K562 treated with DMSO at 1 percent for 12 hours (cell line): ENCODE measurements around the gene SNX14. TPM values are rescaled to one million over a fixed set of nuclear protein-coding genes. Genes with fewer than 3 reads are reported as not detected.

Source experiments
- total RNA-seq: library from RNA; unstranded; fragments of 300-600 nt; gene quantifications from 2 replicates; pipeline ENCODE4 v1.2.3, GENCODE V29; 2022; ENCODE audit not compliant: insufficient read depth

Gene SNX14, protein sequence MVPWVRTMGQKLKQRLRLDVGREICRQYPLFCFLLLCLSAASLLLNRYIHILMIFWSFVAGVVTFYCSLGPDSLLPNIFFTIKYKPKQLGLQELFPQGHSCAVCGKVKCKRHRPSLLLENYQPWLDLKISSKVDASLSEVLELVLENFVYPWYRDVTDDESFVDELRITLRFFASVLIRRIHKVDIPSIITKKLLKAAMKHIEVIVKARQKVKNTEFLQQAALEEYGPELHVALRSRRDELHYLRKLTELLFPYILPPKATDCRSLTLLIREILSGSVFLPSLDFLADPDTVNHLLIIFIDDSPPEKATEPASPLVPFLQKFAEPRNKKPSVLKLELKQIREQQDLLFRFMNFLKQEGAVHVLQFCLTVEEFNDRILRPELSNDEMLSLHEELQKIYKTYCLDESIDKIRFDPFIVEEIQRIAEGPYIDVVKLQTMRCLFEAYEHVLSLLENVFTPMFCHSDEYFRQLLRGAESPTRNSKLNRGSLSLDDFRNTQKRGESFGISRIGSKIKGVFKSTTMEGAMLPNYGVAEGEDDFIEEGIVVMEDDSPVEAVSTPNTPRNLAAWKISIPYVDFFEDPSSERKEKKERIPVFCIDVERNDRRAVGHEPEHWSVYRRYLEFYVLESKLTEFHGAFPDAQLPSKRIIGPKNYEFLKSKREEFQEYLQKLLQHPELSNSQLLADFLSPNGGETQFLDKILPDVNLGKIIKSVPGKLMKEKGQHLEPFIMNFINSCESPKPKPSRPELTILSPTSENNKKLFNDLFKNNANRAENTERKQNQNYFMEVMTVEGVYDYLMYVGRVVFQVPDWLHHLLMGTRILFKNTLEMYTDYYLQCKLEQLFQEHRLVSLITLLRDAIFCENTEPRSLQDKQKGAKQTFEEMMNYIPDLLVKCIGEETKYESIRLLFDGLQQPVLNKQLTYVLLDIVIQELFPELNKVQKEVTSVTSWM
- total RNA-seq = 63.1 and 66.8 TPM in 2 replicates

DNA sequence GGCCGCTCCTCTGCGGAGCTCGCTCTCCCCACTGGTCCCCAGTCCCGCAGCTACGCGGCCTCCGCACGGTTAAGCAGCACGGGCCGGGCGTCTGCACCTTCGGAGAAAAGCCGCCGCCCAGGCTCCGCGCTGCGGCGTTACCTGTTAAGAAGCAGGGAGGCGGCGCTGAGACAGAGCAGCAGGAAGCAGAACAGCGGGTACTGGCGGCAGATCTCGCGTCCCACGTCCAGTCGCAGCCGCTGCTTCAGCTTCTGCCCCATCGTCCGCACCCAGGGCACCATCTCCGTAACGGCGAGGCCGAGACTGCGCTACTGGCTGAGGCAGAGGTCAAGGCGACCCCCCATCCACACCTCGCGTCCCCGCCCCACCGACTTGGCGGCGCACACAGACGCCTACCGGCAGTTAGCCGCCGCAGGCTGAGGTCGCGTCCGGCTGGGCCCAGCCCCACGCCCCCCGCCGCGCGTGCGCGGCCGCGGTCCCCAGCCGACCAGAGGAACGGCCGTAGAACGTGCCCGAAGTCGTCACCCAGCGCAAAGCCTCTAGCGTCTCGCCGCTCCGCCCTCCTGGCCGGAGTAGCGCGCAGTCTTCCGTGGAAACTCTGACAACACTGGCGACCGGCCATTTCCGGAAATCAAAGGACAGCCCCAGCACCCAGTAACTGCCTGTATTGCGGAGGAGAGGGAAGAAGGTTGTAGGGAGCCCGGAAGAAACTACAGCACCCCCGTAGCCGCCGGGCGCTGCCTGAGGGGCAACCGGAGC is at the start of gene SNX14:
TSS of gene SNX14 (minus strand) at position 421 of the 759 bp plus-strand sequence. CDS start at position 281, 140 bp downstream.

GRCh38 chr6:85642774-85643536 is 49.3 kb upstream of the SNX14 start, which contains the start of gene SYNCRIP:
SYNCRIP (minus strand) TSS chr6:85642886; CDS start chr6:85641439, 1,447 bp downstream.

Other genes starting within 250 kb of the SNX14 start
- not detected in 2 replicates for gene NT5E, start 143.8 kb downstream of the SNX14 start, total RNA-seq
- gene SYNCRIP, start 49.0 kb upstream of the SNX14 start, total RNA-seq = 12.4 and 33.5 TPM in 2 replicates